ENCODE measurements around the gene FDXACB1.

DNA sequence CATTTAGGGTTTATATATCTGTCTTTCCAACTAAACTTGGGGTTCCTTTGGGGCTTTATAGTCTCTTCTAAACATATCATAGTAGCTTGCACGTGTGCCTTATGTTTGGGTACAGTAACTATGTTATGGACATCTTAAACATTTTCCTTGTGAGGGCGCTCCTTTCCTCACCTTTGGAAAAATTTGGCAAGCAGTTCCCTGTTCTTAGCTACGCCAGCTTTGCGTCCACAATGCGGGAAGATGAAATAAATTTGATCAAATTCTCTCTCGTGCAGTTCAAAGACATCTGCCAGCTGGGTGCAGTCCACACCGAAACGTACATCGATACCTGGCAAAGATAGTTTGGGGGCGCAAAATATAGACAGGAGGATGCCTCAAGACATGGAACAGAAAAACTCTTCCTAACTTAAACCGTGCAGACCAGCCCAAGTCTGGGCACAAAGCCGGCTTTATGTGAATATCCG lies 548 bp downstream of the FDXACB1 start:
- TF ChIP-seq, protein P1, sequence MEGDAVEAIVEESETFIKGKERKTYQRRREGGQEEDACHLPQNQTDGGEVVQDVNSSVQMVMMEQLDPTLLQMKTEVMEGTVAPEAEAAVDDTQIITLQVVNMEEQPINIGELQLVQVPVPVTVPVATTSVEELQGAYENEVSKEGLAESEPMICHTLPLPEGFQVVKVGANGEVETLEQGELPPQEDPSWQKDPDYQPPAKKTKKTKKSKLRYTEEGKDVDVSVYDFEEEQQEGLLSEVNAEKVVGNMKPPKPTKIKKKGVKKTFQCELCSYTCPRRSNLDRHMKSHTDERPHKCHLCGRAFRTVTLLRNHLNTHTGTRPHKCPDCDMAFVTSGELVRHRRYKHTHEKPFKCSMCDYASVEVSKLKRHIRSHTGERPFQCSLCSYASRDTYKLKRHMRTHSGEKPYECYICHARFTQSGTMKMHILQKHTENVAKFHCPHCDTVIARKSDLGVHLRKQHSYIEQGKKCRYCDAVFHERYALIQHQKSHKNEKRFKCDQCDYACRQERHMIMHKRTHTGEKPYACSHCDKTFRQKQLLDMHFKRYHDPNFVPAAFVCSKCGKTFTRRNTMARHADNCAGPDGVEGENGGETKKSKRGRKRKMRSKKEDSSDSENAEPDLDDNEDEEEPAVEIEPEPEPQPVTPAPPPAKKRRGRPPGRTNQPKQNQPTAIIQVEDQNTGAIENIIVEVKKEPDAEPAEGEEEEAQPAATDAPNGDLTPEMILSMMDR (IDR thresholded peaks at IDR 0.05): no peak
- TF ChIP-seq POLR2A (IDR thresholded peaks at IDR 0.05): no peak

Data from sigmoid colon (tissue), 3 donors.